NCI-H2196 treated with DMSO at 0.1 percent for 48 hours (cell line): Measurements from ENCODE around the gene GBA3.

ENCODE experiments used
- DNase-seq: peaks from one replicate; lab custom pipeline; 2025; ENCODE audit not compliant: unreplicated experiment; lab: John Stamatoyannopoulos, UW

Gene GBA3

DNA sequence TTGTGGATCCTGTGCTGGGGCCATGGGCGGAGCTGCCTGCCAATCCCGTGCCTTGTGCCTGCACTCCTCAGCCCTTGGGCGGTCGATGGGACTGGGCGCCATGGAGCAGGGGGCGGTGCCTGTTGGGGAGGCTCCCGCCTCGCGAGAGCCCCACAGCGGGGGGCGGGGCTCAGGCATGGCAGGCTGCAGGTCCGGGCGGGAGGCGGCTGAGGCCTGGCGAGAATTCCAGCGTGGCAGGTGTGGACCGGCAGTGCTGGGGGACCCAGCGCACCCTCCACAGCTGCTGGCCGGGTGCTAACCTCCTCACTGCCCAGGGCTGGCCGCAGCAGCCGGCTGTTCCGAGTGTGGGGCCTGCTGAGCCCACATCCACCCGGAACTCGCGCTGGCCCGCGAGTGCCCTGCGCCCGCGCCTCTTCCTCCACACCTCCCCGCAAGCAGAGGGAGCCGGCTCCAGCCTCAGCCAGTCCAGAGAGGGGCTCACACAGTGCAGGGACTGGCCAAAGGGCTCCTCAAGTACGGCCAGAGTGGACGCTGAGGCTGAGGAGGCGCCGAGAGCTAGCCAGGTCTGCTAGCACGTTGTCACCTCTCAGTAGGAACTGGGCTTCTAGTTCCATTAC is 85.9 kb downstream of the GBA3 start:
- no peak for DNase-seq

DNA sequence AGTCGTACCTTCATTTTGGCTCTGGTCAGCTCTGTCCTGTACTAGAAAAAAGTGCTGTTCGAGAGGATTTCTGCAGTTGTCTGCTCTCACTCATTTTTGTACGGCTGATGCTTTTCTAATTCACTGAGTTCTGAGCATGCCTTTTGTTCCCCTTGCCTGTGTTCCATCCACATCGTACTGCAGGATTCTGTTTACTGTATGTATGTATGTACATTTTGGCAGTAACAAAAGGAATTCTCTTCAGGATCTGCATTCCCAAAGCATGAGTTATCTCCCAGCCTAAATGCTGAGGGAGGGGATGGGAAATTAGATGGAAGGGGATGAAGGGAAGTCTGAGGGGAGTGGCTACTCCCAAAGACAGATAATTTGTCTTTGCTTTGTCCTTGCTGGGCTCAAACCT is 87.6 kb downstream of the GBA3 start:
- DNase-seq, result no peak

DNA sequence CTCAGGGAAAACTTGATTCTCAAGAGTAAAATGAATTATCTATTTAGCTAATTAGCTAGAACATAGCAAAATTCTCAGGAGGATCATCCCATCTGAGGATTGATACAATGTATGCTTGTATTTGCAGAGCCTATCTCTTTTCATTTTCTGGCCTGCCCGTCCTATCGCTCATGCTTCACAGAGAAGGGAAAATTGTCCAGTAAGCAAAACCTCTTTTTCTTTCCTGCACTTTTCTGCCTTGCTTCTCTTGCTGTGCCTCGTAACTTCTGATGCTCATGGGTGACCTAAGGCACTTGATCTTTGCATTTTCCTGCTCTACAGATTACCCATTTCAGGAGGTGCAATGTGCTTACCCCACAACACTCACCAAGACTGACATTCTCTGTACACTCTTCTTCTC is 88.1 kb downstream of the GBA3 start:
- DNase-seq, result no peak

DNA sequence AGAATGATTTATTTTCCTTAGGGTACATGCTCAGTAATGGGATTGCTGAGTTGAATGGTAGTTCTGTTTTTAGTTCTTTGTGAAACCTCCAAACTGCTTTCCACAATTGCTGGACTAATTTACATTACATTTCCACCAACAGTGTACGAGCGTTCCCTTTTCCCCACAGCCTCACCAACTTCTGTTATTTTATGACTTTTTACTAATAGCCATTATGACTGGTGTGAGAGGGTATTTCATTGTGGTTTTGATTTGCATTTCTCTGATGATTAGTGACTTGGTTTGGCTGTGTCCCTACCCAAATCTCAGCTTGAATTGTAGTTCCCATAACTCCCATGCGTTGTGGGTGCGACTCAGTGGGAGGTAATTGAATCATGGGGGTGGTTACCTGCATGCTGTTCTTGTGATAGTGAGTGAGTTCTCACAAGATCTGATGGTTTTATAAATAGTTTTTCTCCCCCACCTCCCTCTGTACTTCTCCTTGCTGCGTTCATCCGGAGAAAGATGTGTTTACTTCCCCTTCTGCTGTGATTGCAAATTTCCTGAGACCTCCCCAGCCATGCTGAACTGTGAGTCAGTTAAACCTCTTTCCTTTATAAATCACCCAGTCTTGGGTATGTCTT is 95.1 kb downstream of the GBA3 start:
- DNase-seq, result no peak

- no peak for DNase-seq
Observed at GRCh38 chr4:22790631-22791030, 97.9 kb downstream of the GBA3 start.

DNA sequence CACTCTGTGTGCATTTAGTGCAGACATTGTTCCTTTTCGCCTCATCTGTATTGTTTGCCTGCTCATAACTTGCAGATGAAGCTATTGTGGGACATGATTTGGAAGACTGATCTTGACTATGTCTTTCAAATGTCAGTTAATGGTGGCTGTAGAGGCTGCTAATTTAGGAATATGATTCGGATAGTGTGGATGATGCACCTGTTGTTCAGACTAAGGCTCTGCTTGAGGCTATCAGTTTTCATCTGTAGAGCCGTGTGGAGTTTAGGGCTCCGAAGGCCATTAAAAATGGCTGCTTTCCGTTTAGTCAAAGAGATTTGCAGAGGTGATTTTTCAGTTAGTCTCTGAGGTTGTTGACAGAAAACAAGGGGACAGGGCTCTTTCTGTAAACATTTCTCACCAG is 102.0 kb downstream of the GBA3 start:
- no peak for DNase-seq

DNA sequence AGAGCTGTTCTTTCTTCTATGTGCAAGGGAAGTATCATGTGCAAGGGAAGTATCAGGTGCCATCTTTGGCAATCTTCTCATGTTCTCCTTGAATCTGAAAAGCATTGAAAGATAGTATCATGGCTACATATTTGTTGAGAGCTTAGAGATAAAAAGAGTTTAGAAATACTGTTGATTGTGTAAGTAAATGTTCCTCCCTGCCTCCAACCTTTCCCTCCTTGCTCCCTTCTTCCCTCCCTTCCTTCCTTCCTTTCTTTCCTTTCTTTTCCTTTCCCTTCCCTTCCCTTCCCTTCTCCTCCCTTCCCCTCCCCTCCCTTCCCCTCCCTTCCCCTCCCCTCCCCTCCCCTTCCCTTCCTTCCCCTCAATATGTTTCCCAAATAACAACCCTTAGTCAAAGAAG is 108.7 kb downstream of the GBA3 start:
- no peak for DNase-seq

DNA sequence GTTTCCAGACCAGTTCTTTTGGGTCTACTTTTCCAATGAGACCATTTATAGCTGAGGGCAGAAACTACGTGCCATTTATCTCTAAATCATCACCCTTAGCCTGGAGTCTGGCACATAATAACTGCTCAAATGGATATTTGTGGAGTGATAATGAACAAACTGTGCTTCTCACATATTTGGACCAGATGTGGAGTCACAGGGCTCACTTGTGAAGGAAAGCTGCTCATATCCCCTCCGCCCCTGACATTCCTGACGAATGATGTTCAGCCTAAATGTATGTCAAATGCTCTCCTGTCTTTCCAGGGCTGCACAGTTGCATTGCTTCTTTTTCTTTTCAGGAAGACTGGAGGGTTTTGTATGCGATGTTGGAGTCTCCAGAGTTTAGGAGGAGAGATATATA is 110.1 kb downstream of the GBA3 start:
- DNase-seq, result no peak

- no peak for DNase-seq
Observed at GRCh38 chr4:22803512-22803911, 110.8 kb downstream of the GBA3 start.

- DNase-seq, result no peak
Observed at GRCh38 chr4:22814906-22815305, 122.2 kb downstream of the GBA3 start.

GRCh38 chr4:22824091-22824490 is 131.4 kb downstream of the GBA3 start:
- no peak for DNase-seq

- DNase-seq, result no peak
Observed at GRCh38 chr4:22842360-22843018, 149.8 kb downstream of the GBA3 start.

GRCh38 chr4:22848332-22848731 is 155.6 kb downstream of the GBA3 start:
- no peak for DNase-seq

- DNase-seq, result no peak
Observed at GRCh38 chr4:22850055-22850454, 157.3 kb downstream of the GBA3 start.

DNA sequence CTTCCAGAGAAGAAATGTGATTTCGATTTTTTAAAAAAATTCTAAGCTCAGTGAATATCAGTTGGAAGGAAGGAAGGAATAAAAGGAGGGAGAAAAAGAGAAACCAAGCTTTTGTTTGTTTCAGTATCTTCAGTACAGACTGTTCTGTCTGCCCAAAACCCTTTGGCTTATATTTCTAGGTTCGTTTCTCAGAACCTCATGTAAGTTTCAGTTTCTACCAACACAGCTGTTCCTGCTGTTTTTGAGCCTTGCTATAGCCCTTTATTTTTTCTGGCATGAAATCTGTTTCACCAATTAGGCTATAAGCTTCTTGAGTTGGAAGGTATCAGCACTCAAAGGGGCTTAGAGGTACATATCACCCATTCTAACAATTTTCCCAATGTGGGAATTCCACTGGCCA is 157.9 kb downstream of the GBA3 start:
- no peak for DNase-seq

DNA sequence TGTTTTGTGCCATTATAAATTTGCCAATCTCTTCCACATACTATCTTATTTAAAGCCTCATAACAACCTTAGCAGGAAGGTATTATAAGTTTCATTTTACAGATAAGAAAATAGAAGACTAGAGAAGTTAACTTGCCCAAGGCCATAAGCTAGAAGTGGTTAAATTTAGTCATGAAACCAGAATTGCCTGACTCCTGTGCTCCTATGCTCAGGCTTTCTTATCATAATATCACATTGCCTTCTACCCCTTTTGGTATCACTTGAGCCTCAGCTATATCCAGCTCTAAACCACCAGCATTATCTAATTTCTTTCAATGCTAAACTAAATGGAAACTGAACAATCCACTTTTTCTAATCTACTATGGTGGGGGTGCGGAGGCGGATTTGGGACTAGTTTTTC is 164.7 kb downstream of the GBA3 start:
- DNase-seq, result no peak

DNA sequence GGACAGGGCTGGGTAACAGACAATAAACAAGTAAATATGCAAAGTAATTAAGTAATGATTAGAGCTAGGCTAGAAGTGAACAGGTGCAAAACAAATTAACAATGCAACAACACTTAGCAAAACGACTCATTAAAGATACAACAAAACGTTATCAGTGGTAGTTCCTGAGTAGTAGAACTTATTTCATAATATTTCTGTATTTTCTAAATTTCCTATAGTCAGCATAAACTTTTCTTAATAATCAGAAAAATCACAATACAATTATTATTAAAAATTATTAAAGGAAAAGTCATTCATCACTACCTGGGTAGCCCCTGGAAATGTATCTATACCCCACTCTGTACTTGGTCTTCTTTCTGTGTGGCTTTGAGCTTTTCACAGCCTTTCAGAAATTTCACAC is 166.6 kb downstream of the GBA3 start:
- no peak for DNase-seq
